HEK293 (cell line): Measurements from ENCODE around the gene PDE4B.

Source experiments
- BCL11B ChIP-seq: fragments of 450-650 bp; formaldehyde crosslinking; IDR thresholded peaks from 2 replicates; pipeline ENCODE4 v1.5.1; 2016; ENCODE audit warnings: low read depth, missing biosample characterization, missing genetic modification characterization
- FEZF1 ChIP-seq: fragments of 450-650 bp; formaldehyde crosslinking; IDR thresholded peaks from 2 replicates; pipeline ENCODE4 v1.5.1; 2016; ENCODE audit warnings: missing biosample characterization, missing genetic modification characterization
- KLF8 ChIP-seq: fragments of 450-650 bp; formaldehyde crosslinking; IDR thresholded peaks from 2 replicates; pipeline ENCODE4 v1.5.1; 2016; ENCODE audit warnings: missing biosample characterization, missing genetic modification characterization
- KLF9 ChIP-seq: fragments of 450-650 bp; formaldehyde crosslinking; IDR thresholded peaks from 2 replicates; pipeline ENCODE4 v1.5.1; 2016; ENCODE audit warnings: missing biosample characterization, missing genetic modification characterization, low read depth
- REPIN1 ChIP-seq: fragments of 450-650 bp; formaldehyde crosslinking; IDR thresholded peaks from 2 replicates; pipeline ENCODE4 v1.5.1; 2017; ENCODE audit warnings: missing biosample characterization, missing genetic modification characterization, low read depth
- SETDB1 ChIP-seq: IDR thresholded peaks from one replicate; pipeline ENCODE4 v1.6.1; 2017; ENCODE audit warnings: mild to moderate bottlenecking, low read length, moderate library complexity, mixed read lengths; ENCODE audit not compliant: insufficient read length
- WT1 ChIP-seq: fragments of 450-650 bp; formaldehyde crosslinking; IDR thresholded peaks from 2 replicates; pipeline ENCODE4 v1.5.1; 2016; ENCODE audit warnings: missing biosample characterization, missing genetic modification characterization
- ZBTB1 ChIP-seq: fragments of 450-650 bp; formaldehyde crosslinking; IDR thresholded peaks from 2 replicates; pipeline ENCODE4 v1.5.1; 2016; ENCODE audit warnings: missing biosample characterization, missing genetic modification characterization
- ZBTB21 ChIP-seq: fragments of 450-650 bp; formaldehyde crosslinking; IDR thresholded peaks from 2 replicates; pipeline ENCODE4 v1.5.1; 2017; ENCODE audit warnings: missing biosample characterization, missing genetic modification characterization
- ZBTB48 ChIP-seq: fragments of 450-650 bp; formaldehyde crosslinking; IDR thresholded peaks from 2 replicates; pipeline ENCODE4 v1.5.1; 2016; ENCODE audit warnings: missing biosample characterization, missing genetic modification characterization
- ZBTB8A ChIP-seq: fragments of 450-650 bp; formaldehyde crosslinking; IDR thresholded peaks from 2 replicates; pipeline ENCODE4 v1.5.1; 2016; ENCODE audit warnings: missing biosample characterization, missing genetic modification characterization
- ZFP69B ChIP-seq: fragments of 450-650 bp; formaldehyde crosslinking; IDR thresholded peaks from 2 replicates; pipeline ENCODE4 v1.5.1; 2016; ENCODE audit warnings: missing biosample characterization, missing genetic modification characterization
- ZNF155 ChIP-seq: fragments of 450-650 bp; formaldehyde crosslinking; IDR thresholded peaks from 2 replicates; pipeline ENCODE4 v1.5.1; 2016; ENCODE audit warnings: missing biosample characterization, missing genetic modification characterization
- ZNF2 ChIP-seq: fragments of 450-650 bp; formaldehyde crosslinking; IDR thresholded peaks from 2 replicates; pipeline ENCODE4 v1.5.1; 2016; ENCODE audit warnings: missing biosample characterization, missing genetic modification characterization
- ZNF239 ChIP-seq: fragments of 450-650 bp; formaldehyde crosslinking; IDR thresholded peaks from 2 replicates; pipeline ENCODE4 v1.5.1; 2016; ENCODE audit warnings: missing biosample characterization, missing genetic modification characterization
- ZNF24 ChIP-seq: fragments of 450-650 bp; formaldehyde crosslinking; IDR thresholded peaks from 2 replicates; pipeline ENCODE4 v1.5.1; 2016; ENCODE audit warnings: missing biosample characterization, missing genetic modification characterization
- ZNF248 ChIP-seq: fragments of 450-650 bp; formaldehyde crosslinking; IDR thresholded peaks from 2 replicates; pipeline ENCODE4 v1.5.1; 2017; ENCODE audit warnings: missing biosample characterization, missing genetic modification characterization
- ZNF324 ChIP-seq: fragments of 450-650 bp; formaldehyde crosslinking; IDR thresholded peaks from 2 replicates; pipeline ENCODE4 v1.5.1; 2016; ENCODE audit warnings: missing biosample characterization, missing genetic modification characterization
- ZNF416 ChIP-seq: fragments of 450-650 bp; formaldehyde crosslinking; IDR thresholded peaks from 2 replicates; pipeline ENCODE4 v1.5.1; 2016; ENCODE audit warnings: missing biosample characterization, missing genetic modification characterization
- ZNF521 ChIP-seq: fragments of 450-650 bp; formaldehyde crosslinking; IDR thresholded peaks from 2 replicates; pipeline ENCODE4 v1.5.1; 2017; ENCODE audit warnings: missing biosample characterization, mild to moderate bottlenecking, missing genetic modification characterization
- ZNF707 ChIP-seq: fragments of 450-650 bp; formaldehyde crosslinking; IDR thresholded peaks from 2 replicates; pipeline ENCODE4 v1.5.1; 2016; ENCODE audit warnings: missing biosample characterization, missing genetic modification characterization
- ZNF776 ChIP-seq: fragments of 450-650 bp; formaldehyde crosslinking; IDR thresholded peaks from 2 replicates; pipeline ENCODE4 v1.5.0; 2017; ENCODE audit warnings: missing biosample characterization, missing genetic modification characterization, borderline replicate concordance
- ZNF777 ChIP-seq: fragments of 450-650 bp; formaldehyde crosslinking; IDR thresholded peaks from 2 replicates; pipeline ENCODE4 v1.5.1; 2017; ENCODE audit warnings: missing biosample characterization, missing genetic modification characterization, borderline replicate concordance
- ZNF792 ChIP-seq: fragments of 450-650 bp; formaldehyde crosslinking; IDR thresholded peaks from 2 replicates; pipeline ENCODE4 v1.5.1; 2016; ENCODE audit warnings: missing biosample characterization, missing genetic modification characterization
- ZNF837 ChIP-seq: fragments of 450-650 bp; formaldehyde crosslinking; IDR thresholded peaks from 2 replicates; pipeline ENCODE4 v1.5.1; 2016; ENCODE audit warnings: missing biosample characterization, missing genetic modification characterization
- TF ChIP-seq, protein P1 (sequence below): fragments of 450-650 bp; formaldehyde crosslinking; IDR thresholded peaks from 2 replicates; pipeline ENCODE4 v1.5.1; 2016; ENCODE audit warnings: missing biosample characterization, missing genetic modification characterization
- TF ChIP-seq, protein P2 (sequence below): fragments of 450-650 bp; formaldehyde crosslinking; IDR thresholded peaks from 2 replicates; pipeline ENCODE4 v1.5.1; 2017; ENCODE audit warnings: missing biosample characterization, missing genetic modification characterization
- TF ChIP-seq, protein P3 (sequence below): fragments of 450-650 bp; formaldehyde crosslinking; IDR thresholded peaks from 2 replicates; pipeline ENCODE4 v1.5.1; 2016; ENCODE audit warnings: missing biosample characterization, missing genetic modification characterization, borderline replicate concordance
- TF ChIP-seq, protein P4 (sequence below): fragments of 450-650 bp; formaldehyde crosslinking; IDR thresholded peaks from 2 replicates; pipeline ENCODE4 v1.5.1; 2016; ENCODE audit warnings: missing biosample characterization, missing genetic modification characterization
- TF ChIP-seq, protein P5 (sequence below): fragments of 450-650 bp; formaldehyde crosslinking; IDR thresholded peaks from 2 replicates; pipeline ENCODE4 v1.5.1; 2016; ENCODE audit warnings: missing biosample characterization, missing genetic modification characterization
- TF ChIP-seq, protein P6 (sequence below): fragments of 450-650 bp; formaldehyde crosslinking; IDR thresholded peaks from 2 replicates; pipeline ENCODE4; 2016; ENCODE audit warnings: missing biosample characterization, missing genetic modification characterization

Gene PDE4B

DNA sequence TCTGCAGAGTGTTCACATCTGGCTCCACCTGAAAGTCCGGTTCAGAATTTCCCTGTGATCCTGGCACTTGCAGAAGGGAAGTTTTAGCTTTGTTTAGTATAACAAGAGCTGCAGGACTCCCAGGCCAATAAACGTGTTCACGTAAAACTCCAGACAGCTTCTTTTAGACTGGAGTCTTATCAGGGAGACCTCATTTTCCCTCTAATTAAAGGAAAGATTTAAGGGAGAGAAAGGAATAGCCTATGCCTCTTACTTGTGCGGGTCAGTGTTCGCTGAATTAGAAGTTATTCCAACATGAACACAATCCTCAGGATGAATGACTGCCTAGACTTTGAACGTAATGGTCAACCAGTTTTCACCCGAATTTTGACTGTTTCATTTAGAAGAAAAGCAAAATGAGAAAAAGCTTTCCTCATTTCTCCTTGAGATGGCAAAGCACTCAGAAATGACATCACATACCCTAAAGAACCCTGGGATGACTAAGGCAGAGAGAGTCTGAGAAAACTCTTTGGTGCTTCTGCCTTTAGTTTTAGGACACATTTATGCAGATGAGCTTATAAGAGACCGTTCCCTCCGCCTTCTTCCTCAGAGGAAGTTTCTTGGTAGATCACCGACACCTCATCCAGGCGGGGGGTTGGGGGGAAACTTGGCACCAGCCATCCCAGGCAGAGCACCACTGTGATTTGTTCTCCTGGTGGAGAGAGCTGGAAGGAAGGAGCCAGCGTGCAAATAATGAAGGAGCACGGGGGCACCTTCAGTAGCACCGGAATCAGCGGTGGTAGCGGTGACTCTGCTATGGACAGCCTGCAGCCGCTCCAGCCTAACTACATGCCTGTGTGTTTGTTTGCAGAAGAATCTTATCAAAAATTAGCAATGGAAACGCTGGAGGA, 539.2 kb downstream of the PDE4B start (continued):
- TF ChIP-seq, protein P1, sequence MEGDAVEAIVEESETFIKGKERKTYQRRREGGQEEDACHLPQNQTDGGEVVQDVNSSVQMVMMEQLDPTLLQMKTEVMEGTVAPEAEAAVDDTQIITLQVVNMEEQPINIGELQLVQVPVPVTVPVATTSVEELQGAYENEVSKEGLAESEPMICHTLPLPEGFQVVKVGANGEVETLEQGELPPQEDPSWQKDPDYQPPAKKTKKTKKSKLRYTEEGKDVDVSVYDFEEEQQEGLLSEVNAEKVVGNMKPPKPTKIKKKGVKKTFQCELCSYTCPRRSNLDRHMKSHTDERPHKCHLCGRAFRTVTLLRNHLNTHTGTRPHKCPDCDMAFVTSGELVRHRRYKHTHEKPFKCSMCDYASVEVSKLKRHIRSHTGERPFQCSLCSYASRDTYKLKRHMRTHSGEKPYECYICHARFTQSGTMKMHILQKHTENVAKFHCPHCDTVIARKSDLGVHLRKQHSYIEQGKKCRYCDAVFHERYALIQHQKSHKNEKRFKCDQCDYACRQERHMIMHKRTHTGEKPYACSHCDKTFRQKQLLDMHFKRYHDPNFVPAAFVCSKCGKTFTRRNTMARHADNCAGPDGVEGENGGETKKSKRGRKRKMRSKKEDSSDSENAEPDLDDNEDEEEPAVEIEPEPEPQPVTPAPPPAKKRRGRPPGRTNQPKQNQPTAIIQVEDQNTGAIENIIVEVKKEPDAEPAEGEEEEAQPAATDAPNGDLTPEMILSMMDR (tag by site-specific recombination), result peak; percentile 38; the same call in 1 of the 2 replicates
- TF ChIP-seq, protein P2, sequence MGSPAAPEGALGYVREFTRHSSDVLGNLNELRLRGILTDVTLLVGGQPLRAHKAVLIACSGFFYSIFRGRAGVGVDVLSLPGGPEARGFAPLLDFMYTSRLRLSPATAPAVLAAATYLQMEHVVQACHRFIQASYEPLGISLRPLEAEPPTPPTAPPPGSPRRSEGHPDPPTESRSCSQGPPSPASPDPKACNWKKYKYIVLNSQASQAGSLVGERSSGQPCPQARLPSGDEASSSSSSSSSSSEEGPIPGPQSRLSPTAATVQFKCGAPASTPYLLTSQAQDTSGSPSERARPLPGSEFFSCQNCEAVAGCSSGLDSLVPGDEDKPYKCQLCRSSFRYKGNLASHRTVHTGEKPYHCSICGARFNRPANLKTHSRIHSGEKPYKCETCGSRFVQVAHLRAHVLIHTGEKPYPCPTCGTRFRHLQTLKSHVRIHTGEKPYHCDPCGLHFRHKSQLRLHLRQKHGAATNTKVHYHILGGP (tag by site-specific recombination), result no peak
- TF ChIP-seq ZNF248 (tag by site-specific recombination) (no peak), ZBTB8A (no peak), WT1 (tag by site-specific recombination) (peak; percentile 85), SETDB1 (no peak), ZNF707 (tag by site-specific recombination) (no peak), ZNF776 (tag by site-specific recombination) (no peak), BCL11B (tag by site-specific recombination) (no peak), ZBTB21 (tag by site-specific recombination) (no peak), FEZF1 (tag by site-specific recombination) (peak; percentile 52; the same call in 1 of the 2 replicates), ZNF521 (no peak), ZNF416 (tag by site-specific recombination) (no peak), ZBTB48 (no peak), ZNF792 (tag by site-specific recombination) (no peak), ZNF324 (tag by site-specific recombination) (no peak), ZNF239 (tag by site-specific recombination) (no peak), ZNF155 (tag by site-specific recombination) (no peak), KLF8 (tag by site-specific recombination) (no peak), ZBTB1 (tag by site-specific recombination) (no peak), ZNF777 (tag by site-specific recombination) (no peak), ZNF2 (tag by site-specific recombination) (no peak), KLF9 (no peak), ZNF24 (no peak), REPIN1 (tag by site-specific recombination) (no peak), ZFP69B (tag by site-specific recombination) (no peak), ZNF837 (tag by site-specific recombination) (no peak)
- TF ChIP-seq, protein P3, sequence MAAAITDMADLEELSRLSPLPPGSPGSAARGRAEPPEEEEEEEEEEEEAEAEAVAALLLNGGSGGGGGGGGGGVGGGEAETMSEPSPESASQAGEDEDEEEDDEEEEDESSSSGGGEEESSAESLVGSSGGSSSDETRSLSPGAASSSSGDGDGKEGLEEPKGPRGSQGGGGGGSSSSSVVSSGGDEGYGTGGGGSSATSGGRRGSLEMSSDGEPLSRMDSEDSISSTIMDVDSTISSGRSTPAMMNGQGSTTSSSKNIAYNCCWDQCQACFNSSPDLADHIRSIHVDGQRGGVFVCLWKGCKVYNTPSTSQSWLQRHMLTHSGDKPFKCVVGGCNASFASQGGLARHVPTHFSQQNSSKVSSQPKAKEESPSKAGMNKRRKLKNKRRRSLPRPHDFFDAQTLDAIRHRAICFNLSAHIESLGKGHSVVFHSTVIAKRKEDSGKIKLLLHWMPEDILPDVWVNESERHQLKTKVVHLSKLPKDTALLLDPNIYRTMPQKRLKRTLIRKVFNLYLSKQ, result no peak
- TF ChIP-seq, protein P4, sequence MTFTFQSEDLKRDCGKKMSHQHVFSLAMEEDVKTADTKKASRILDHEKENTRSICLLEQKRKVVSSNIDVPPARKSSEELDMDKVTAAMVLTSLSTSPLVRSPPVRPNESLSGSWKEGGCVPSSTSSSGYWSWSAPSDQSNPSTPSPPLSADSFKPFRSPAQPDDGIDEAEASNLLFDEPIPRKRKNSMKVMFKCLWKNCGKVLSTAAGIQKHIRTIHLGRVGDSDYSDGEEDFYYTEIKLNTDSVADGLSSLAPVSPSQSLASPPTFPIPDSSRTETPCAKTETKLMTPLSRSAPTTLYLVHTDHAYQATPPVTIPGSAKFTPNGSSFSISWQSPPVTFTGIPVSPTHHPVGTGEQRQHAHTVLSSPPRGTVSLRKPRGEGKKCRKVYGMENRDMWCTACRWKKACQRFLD, result no peak
- TF ChIP-seq, protein P5, sequence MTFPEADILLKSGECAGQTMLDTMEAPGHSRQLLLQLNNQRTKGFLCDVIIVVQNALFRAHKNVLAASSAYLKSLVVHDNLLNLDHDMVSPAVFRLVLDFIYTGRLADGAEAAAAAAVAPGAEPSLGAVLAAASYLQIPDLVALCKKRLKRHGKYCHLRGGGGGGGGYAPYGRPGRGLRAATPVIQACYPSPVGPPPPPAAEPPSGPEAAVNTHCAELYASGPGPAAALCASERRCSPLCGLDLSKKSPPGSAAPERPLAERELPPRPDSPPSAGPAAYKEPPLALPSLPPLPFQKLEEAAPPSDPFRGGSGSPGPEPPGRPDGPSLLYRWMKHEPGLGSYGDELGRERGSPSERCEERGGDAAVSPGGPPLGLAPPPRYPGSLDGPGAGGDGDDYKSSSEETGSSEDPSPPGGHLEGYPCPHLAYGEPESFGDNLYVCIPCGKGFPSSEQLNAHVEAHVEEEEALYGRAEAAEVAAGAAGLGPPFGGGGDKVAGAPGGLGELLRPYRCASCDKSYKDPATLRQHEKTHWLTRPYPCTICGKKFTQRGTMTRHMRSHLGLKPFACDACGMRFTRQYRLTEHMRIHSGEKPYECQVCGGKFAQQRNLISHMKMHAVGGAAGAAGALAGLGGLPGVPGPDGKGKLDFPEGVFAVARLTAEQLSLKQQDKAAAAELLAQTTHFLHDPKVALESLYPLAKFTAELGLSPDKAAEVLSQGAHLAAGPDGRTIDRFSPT (tag by site-specific recombination), result no peak
- TF ChIP-seq, protein P6, sequence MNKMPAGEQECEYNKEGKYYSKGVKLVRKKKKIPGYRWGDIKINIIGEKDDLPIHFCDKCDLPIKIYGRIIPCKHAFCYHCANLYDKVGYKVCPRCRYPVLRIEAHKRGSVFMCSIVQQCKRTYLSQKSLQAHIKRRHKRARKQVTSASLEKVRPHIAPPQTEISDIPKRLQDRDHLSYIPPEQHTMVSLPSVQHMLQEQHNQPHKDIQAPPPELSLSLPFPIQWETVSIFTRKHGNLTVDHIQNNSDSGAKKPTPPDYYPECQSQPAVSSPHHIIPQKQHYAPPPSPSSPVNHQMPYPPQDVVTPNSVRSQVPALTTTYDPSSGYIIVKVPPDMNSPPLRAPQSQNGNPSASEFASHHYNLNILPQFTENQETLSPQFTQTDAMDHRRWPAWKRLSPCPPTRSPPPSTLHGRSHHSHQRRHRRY (tag by site-specific recombination), result no peak
